Spleen (tissue), 7 donors: ENCODE results near the gene PPP1R3C.

Experiments
- CTCF ChIP-seq, 11 experiments: fragments of 200-600 bp in 7 of 11; fragments of 450-650 bp in 4 of 11; sonication (generic) in 4 of 11; IDR thresholded peaks in 8 of 11; conservative IDR thresholded peaks in 3 of 11; 1 replicate in 7 of 11; 2 replicates in 4 of 11; pipeline versions ENCODE4 v1.4.0 to v1.8.0; 2016 to 2021; ENCODE audit warnings: antibody characterized with exemption in 11 of 11, inconsistent platforms in 4 of 11, mild to moderate bottlenecking in 1 of 11
- POLR2A ChIP-seq, 3 donors: fragments of 450-650 bp; IDR thresholded peaks; one replicate each; pipeline ENCODE4 v1.5.1; 2017; ENCODE audit warnings: antibody characterized with exemption in 3 of 3, mild to moderate bottlenecking in 1 of 3
- donor health status: DM: no; HTN: no; CAD: no; lungs with moderate emphysema.
- donor health status: DM: no; HTN: no; CAD: no.
- donor health status: DM: no; HTN: no; CAD: no.

GRCh38 chr10:91593834-91594233, 39.0 kb downstream of the PPP1R3C start:
- TF ChIP-seq POLR2A (IDR thresholded peaks at IDR 0.05) (no peak), CTCF (IDR thresholded peaks at IDR 0.05 in 8 of 11, conservative IDR thresholded peaks at IDR 0.05 in 3 of 11) (no peak)
